K562 (cell line): ENCODE measurements around the gene SAMD13.

Experiments used
- CEBPB ChIP-seq: fragments of 450-650 bp; IDR thresholded peaks from 2 replicates; pipeline ENCODE4 v1.6.1; 2016; ENCODE audit warnings: missing genetic modification characterization, missing compliant biosample characterization
- CTCF ChIP-seq, 3 experiments: IDR thresholded peaks in 2 of 3; conservative IDR thresholded peaks in 1 of 3; 2 replicates each; pipeline ENCODE4 v1.5.1; 2011 to 2012; ENCODE audit warnings: low read length in 3 of 3, mild to moderate bottlenecking in 3 of 3, control low read depth in 2 of 3, improper control_type of control experiment in 1 of 3, inconsistent platforms in 1 of 3, low read depth in 1 of 3, mixed read lengths in 1 of 3, moderate library complexity in 1 of 3; ENCODE audit not compliant: insufficient read depth in 2 of 3
- HINFP ChIP-seq: fragments of 450-650 bp; conservative IDR thresholded peaks from 2 replicates; pipeline ENCODE4 v1.6.1; 2016; ENCODE audit warnings: missing genetic modification characterization, low read depth, mild to moderate bottlenecking, control low read depth, missing compliant biosample characterization
- HNRNPH1 ChIP-seq: fragments of 200-400 bp; formaldehyde crosslinking; optimal IDR thresholded peaks from 2 replicates; pipeline ENCODE3; 2017; ENCODE audit warnings: low read depth, mild to moderate bottlenecking, low read length, moderate library complexity
- MTF1 ChIP-seq: fragments of 250-450 bp; sonication (Bioruptor Pico); IDR thresholded peaks from 2 replicates; pipeline ENCODE4 v1.9.0; 2021; ENCODE audit warnings: moderate library complexity, mild to moderate bottlenecking, inconsistent platforms, borderline replicate concordance
- NEUROD1 ChIP-seq: fragments of 150-350 bp; IDR thresholded peaks from 2 replicates; pipeline ENCODE4 v1.6.1; 2014; ENCODE audit warnings: borderline replicate concordance, low read length, low read depth; ENCODE audit not compliant: partially characterized antibody
- RFX5 ChIP-seq: IDR thresholded peaks from 2 replicates; pipeline ENCODE4 v1.6.1; 2011; ENCODE audit warnings: low read depth, mild to moderate bottlenecking, improper control_type of control experiment, low read length
- SMAD3 ChIP-seq: fragments of 450-650 bp; formaldehyde crosslinking; conservative IDR thresholded peaks from 2 replicates; pipeline ENCODE4 v1.4.0; 2020; ENCODE audit warnings: mild to moderate bottlenecking
- SRF ChIP-seq, 2 experiments: fragments of 250-450, 450-650 bp in 1 of 2; sonication (Bioruptor Pico) in 1 of 2; sonication (generic) in 1 of 2; formaldehyde crosslinking; IDR thresholded peaks; 2 replicates each; pipeline versions ENCODE4 v1.5.0 to v1.5.1; 2020 to 2022; ENCODE audit warnings: mild to moderate bottlenecking in 1 of 2, missing genetic modification reagents in 1 of 2

GRCh38 chr1:84297546-84298244 is 3.8 kb upstream of the SAMD13 start:
- TF ChIP-seq CTCF (IDR thresholded peaks at IDR 0.05 in 2 of 3, conservative IDR thresholded peaks at IDR 0.05 in 1 of 3; ENCODE audit: insufficient read depth in 2 of 3, low read depth in 1 of 3, low read length in 3 of 3) (no peak), RFX5 (no peak), NEUROD1 (no peak), SMAD3 (CRISPR knock-in tag) (no peak), HNRNPH1 (no peak), CEBPB (tag) (no peak), HINFP (tag) (no peak), SRF (CRISPR knock-in tag; IDR thresholded peaks at IDR 0.05) (no peak), MTF1 (CRISPR knock-in tag) (no peak)
